Measurements from ENCODE around the gene C3orf33. TPM values are rescaled to one million over a fixed set of nuclear protein-coding genes. Genes with fewer than 3 reads are reported as not detected.

C3orf33 gene
- total and polyA plus RNA-seq, 9 of the 15 experiments (the other 6 are each of a cell fraction or from before 2014, with no cell fraction given) = 4.1 to 10.2 (median 6.0) TPM

- TF ChIP-seq SMC3 (conservative IDR thresholded peaks at IDR 0.05; ENCODE audit: insufficient read depth, low read depth, low read length) = peak; percentile 56; the same call in 1 of the 2 replicates
- TF ChIP-seq U2AF2 (optimal IDR thresholded peaks at IDR 0.05; ENCODE audit: low read depth, low read length) = no peak
- no peak for TF ChIP-seq MECOM (CRISPR knock-in tag; IDR thresholded peaks at IDR 0.05)
- TF ChIP-seq NFATC3 (IDR thresholded peaks at IDR 0.05) = no peak
- 0 out of 2 replicates have a peak, but pooled peaks have one; percentile 18 for TF ChIP-seq ZNF592 (IDR thresholded peaks at IDR 0.05)
- no peak for TF ChIP-seq BRD9 (IDR thresholded peaks at IDR 0.05; ENCODE audit: low read depth, partially characterized antibody)
- 0 out of 4 replicates have a peak, but pooled peaks of 1 of the 2 experiments have one; percentile 22 for TF ChIP-seq FOXK2 (conservative IDR thresholded peaks at IDR 0.05 in 1 of 2, IDR thresholded peaks at IDR 0.05 in 1 of 2; ENCODE audit: low read depth in 2 of 2)
- no peak for TF ChIP-seq THAP7 (CRISPR knock-in tag; IDR thresholded peaks at IDR 0.05)
- no peak for TF ChIP-seq ZNF696 (CRISPR knock-in tag; conservative IDR thresholded peaks at IDR 0.05)
- TF ChIP-seq CHD4 (IDR thresholded peaks at IDR 0.05; ENCODE audit: insufficient read depth, insufficient replicate concordance, low read depth, low read length, poor library complexity, severe bottlenecking) = no peak
- TF ChIP-seq TAF15 (IDR thresholded peaks at IDR 0.05; ENCODE audit: low read depth, low read length) = no peak
- no peak for TF ChIP-seq ATF3 (IDR thresholded peaks at IDR 0.05)
- no peak for TF ChIP-seq ATF3 (CRISPR knock-in tag; conservative IDR thresholded peaks at IDR 0.05)
- TF ChIP-seq ZNF280B (CRISPR knock-in tag; IDR thresholded peaks at IDR 0.05) = no peak
- no peak for TF ChIP-seq SRSF9 (IDR thresholded peaks at IDR 0.05; ENCODE audit: borderline replicate concordance, low read depth, low read length)
- no peak for TF ChIP-seq TSC22D4 (tag; IDR thresholded peaks at IDR 0.05)
- TF ChIP-seq GABPB1 (CRISPR knock-in tag; IDR thresholded peaks at IDR 0.05) = no peak
- TF ChIP-seq HDAC2 (IDR thresholded peaks at IDR 0.05) = no peak
- no peak for TF ChIP-seq MTA1 (IDR thresholded peaks at IDR 0.05; ENCODE audit: borderline replicate concordance)
- TF ChIP-seq GTF2A2 (tag; IDR thresholded peaks at IDR 0.05) = no peak
- no peak for TF ChIP-seq TAL1 (IDR thresholded peaks at IDR 0.05)
- TF ChIP-seq BDP1 (IDR thresholded peaks at IDR 0.05; ENCODE audit: insufficient read depth, insufficient read length) = no peak
- no peak for TF ChIP-seq KDM4B (IDR thresholded peaks at IDR 0.05; ENCODE audit: borderline replicate concordance in 2 of 2, low read depth in 1 of 2)
Measured at GRCh38 chr3:155753038-155753639, 52.9 kb downstream of the C3orf33 start (continued).
